ENCODE data around the gene TRIM14. TPM values are rescaled to one million over a fixed set of nuclear protein-coding genes. Genes with fewer than 3 reads are reported as not detected.

Gene TRIM14
- polyA plus RNA-seq, 3 donors, result 23.0 to 30.6 (median 28.5) TPM

DNA sequence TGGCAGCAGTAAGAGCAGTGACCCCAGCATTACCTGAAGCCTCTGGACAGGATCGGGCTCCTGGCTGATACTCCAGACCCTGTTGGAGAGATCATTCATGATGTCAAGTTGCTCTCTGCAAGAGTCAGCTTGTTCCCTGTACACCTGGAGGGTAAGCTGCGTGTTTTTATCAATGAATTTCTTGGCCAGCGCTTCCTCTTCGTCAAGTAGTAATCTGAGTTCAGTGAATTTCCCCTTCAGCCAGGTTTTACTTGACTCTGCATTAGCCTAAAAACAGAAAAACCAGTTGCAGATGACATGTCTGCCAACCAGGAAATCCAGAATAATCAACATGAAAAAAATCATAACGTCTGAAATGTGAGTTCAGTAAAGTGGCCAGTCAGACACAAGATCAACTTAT, 19.1 kb downstream of the TRIM14 start:
- no peak overlapping the region for H3K4me3 ChIP-seq (replicated peaks in 1 of 3; ENCODE audit: low read depth in 2 of 3, low read length in 3 of 3)
- peak overlapping the region in 1 of 2 donors; percentile 38 for H3K27ac ChIP-seq (ENCODE audit: low read depth in 1 of 2, low read length in 2 of 2)
- H3K27me3 Mint-ChIP-seq (ENCODE audit: low read depth in 3 of 3), result no peaks in the 10 kb centered on the region

DNA sequence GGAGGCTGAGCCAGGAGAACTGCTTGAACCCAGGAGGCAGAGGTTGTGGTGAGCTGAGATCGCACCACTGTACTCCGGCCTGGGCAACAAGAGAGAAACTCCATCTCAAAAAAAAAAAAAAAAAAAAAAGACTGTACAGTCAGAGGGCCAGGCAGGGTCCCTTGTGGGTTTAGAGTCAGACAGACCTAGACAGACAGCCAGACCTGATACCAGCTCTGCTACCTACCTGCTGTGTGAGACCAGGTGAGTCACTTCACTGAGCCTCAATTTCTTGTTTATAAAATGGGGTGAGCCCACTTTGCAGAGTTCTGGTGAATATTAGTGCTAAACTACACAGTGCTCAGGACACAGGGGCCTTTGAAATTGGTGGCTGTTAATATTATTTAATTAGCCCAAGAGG, 19.7 kb downstream of the TRIM14 start:
- no peak overlapping the region for H2AFZ ChIP-seq (ENCODE audit: insufficient read depth, low read depth, low read length, poor library complexity, severe bottlenecking)
- no peak overlapping the region for H3K4me3 Mint-ChIP-seq
- TF ChIP-seq, protein P1, sequence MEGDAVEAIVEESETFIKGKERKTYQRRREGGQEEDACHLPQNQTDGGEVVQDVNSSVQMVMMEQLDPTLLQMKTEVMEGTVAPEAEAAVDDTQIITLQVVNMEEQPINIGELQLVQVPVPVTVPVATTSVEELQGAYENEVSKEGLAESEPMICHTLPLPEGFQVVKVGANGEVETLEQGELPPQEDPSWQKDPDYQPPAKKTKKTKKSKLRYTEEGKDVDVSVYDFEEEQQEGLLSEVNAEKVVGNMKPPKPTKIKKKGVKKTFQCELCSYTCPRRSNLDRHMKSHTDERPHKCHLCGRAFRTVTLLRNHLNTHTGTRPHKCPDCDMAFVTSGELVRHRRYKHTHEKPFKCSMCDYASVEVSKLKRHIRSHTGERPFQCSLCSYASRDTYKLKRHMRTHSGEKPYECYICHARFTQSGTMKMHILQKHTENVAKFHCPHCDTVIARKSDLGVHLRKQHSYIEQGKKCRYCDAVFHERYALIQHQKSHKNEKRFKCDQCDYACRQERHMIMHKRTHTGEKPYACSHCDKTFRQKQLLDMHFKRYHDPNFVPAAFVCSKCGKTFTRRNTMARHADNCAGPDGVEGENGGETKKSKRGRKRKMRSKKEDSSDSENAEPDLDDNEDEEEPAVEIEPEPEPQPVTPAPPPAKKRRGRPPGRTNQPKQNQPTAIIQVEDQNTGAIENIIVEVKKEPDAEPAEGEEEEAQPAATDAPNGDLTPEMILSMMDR (IDR thresholded peaks at IDR 0.05), result no peak

More for the DNA sequence above, 19.1 kb downstream of the TRIM14 start:
- Histone ChIP-seq H3K9me3 (replicated peaks in 1 of 2; ENCODE audit: control insufficient read depth in 1 of 2, insufficient read depth in 1 of 2, low read length in 2 of 2) (no peaks in the 10 kb centered on the region), H4K20me1 (ENCODE audit: insufficient read depth, low read length) (peaks cover 12% of the 10 kb centered on the region), H3K79me2 (ENCODE audit: insufficient read depth, low read length) (peaks cover 63% of the 10 kb centered on the region), H2AFZ (ENCODE audit: insufficient read depth, low read depth, low read length, poor library complexity, severe bottlenecking) (no peak overlapping the region), H3K4me2 (replicated peaks; ENCODE audit: extremely low read depth, low read length, poor library complexity, severe bottlenecking) (no peak overlapping the region), H3K27me3 (ENCODE audit: control insufficient read depth in 2 of 2, insufficient read depth in 2 of 2, low read length in 2 of 2) (no peaks in the 10 kb centered on the region), H3K4me1 (ENCODE audit: control insufficient read depth in 1 of 2, insufficient read depth in 2 of 2, low read length in 2 of 2) (peaks cover 30 to 34% of the 10 kb centered on the region in 2 donors), H3K9ac (ENCODE audit: insufficient read depth, low read length, poor library complexity, severe bottlenecking) (no peak overlapping the region), H3K36me3 (replicated peaks in 1 of 2; ENCODE audit: control insufficient read depth in 1 of 2, insufficient read depth in 2 of 2, low read length in 2 of 2) (peaks cover 49 to 57% of the 10 kb centered on the region in 2 donors)
- H3K9me3 Mint-ChIP-seq, result peaks cover 0 to 2% (median 0%) of the 10 kb centered on the region in 7 donors
- DNase-seq, result no peak
- H3K36me3 Mint-ChIP-seq, result peaks cover 58 to 81% of the 10 kb centered on the region in 2 donors
- peaks cover 29% of the 10 kb centered on the region for H3K4me1 Mint-ChIP-seq
- WGBS (ENCODE audit: insufficient coverage), result 61% methylated on average over 4 of the region's 5 CpGs
- peak overlapping the region in 2 of 7 donors; percentile 17 to 69 for H3K27ac Mint-ChIP-seq
- H3K4me3 Mint-ChIP-seq, result no peak overlapping the region
- TF ChIP-seq, protein P1 (IDR thresholded peaks at IDR 0.05), result no peak
- intact Hi-C loops (cut with micrococcal nuclease), result no loop called here

More for the DNA sequence above, 19.7 kb downstream of the TRIM14 start:
- peaks cover 0 to 2% (median 0%) of the 10 kb centered on the region in 7 donors for H3K9me3 Mint-ChIP-seq
- peaks cover 59 to 82% of the 10 kb centered on the region in 2 donors for H3K36me3 Mint-ChIP-seq
- DNase-seq, result no peak
- intact Hi-C loops (cut with micrococcal nuclease), result no loop called here
- Histone ChIP-seq H3K36me3 (replicated peaks in 1 of 2; ENCODE audit: control insufficient read depth in 1 of 2, insufficient read depth in 2 of 2, low read length in 2 of 2) (peaks cover 54 to 60% of the 10 kb centered on the region in 2 donors), H3K79me2 (ENCODE audit: insufficient read depth, low read length) (peaks cover 57% of the 10 kb centered on the region), H3K9ac (ENCODE audit: insufficient read depth, low read length, poor library complexity, severe bottlenecking) (no peak overlapping the region), H3K4me2 (replicated peaks; ENCODE audit: extremely low read depth, low read length, poor library complexity, severe bottlenecking) (no peak overlapping the region), H3K27ac (ENCODE audit: low read depth in 1 of 2, low read length in 2 of 2) (peak overlapping the region in 1 of 2 donors; percentile 38), H3K4me3 (replicated peaks in 1 of 3; ENCODE audit: low read depth in 2 of 3, low read length in 3 of 3) (no peak overlapping the region), H3K4me1 (ENCODE audit: control insufficient read depth in 1 of 2, insufficient read depth in 2 of 2, low read length in 2 of 2) (peaks cover 24 to 29% of the 10 kb centered on the region in 2 donors), H3K9me3 (replicated peaks in 1 of 2; ENCODE audit: control insufficient read depth in 1 of 2, insufficient read depth in 1 of 2, low read length in 2 of 2) (no peaks in the 10 kb centered on the region), H3K27me3 (ENCODE audit: control insufficient read depth in 2 of 2, insufficient read depth in 2 of 2, low read length in 2 of 2) (no peaks in the 10 kb centered on the region), H4K20me1 (ENCODE audit: insufficient read depth, low read length) (peaks cover 12% of the 10 kb centered on the region)
- H3K27ac Mint-ChIP-seq, result peak overlapping the region in 1 of 7 donors; percentile 46
- WGBS (ENCODE audit: insufficient coverage), result no CpG with 5 or more reads among the region's 2 CpGs
- H3K27me3 Mint-ChIP-seq (ENCODE audit: low read depth in 3 of 3), result no peaks in the 10 kb centered on the region
- peaks cover 24% of the 10 kb centered on the region for H3K4me1 Mint-ChIP-seq

All from CD14-positive monocyte (primary cell).